Measurements from ENCODE around the gene SELPLG.
A peak's percentile ranks its signal among the peaks of the same experiment; 100 is the strongest.

Gene SELPLG

GRCh38 chr12:108646600-108647579 is 13.2 kb upstream of the SELPLG start:
- TF ChIP-seq CTCF (IDR thresholded peaks at IDR 0.05; ENCODE audit: low read depth, low read length), result 0 out of 2 replicates have a peak, but pooled peaks have one; percentile 10
- no peak overlapping the region for H3K4me3 ChIP-seq (ENCODE audit: low read depth, low read length)

GRCh38 chr12:108645686-108646599 is 12.2 kb upstream of the SELPLG start:
- TF ChIP-seq CTCF (IDR thresholded peaks at IDR 0.05; ENCODE audit: low read depth, low read length), result no peak
- no peak overlapping the region for H3K4me3 ChIP-seq (ENCODE audit: low read depth, low read length)

- no peak for TF ChIP-seq CTCF (IDR thresholded peaks at IDR 0.05; ENCODE audit: low read depth, low read length)
- no peak overlapping the region for H3K4me3 ChIP-seq (ENCODE audit: low read depth, low read length)
Observed at GRCh38 chr12:108644811-108645120, 11.1 kb upstream of the SELPLG start.

GRCh38 chr12:108643941-108644810 is 10.5 kb upstream of the SELPLG start:
- no peak overlapping the region for H3K4me3 ChIP-seq (ENCODE audit: low read depth, low read length)
- TF ChIP-seq CTCF (IDR thresholded peaks at IDR 0.05; ENCODE audit: low read depth, low read length), result no peak

- no peak overlapping the region for H3K4me3 ChIP-seq (ENCODE audit: low read depth, low read length)
- TF ChIP-seq CTCF (IDR thresholded peaks at IDR 0.05; ENCODE audit: low read depth, low read length), result no peak
Observed at GRCh38 chr12:108642899-108643654, 9.4 kb upstream of the SELPLG start.

- no peak for TF ChIP-seq CTCF (IDR thresholded peaks at IDR 0.05; ENCODE audit: low read depth, low read length)
- no peak overlapping the region for H3K4me3 ChIP-seq (ENCODE audit: low read depth, low read length)
Observed at GRCh38 chr12:108642269-108642870, 8.7 kb upstream of the SELPLG start.

All from WI38 (cell line).